HG03060 (cell line): Measurements from ENCODE around the gene SLAIN2.

ENCODE experiments used
- ATAC-seq: cut with Tn5 transposase; IDR thresholded peaks from one replicate; pipeline ENCODE4 v1.9.1; 2021; ENCODE audit warnings: low read depth, moderate number of reproducible peaks; ENCODE audit not compliant: unreplicated experiment

Gene SLAIN2

GRCh38 chr4:48368389-48368788 lies 27.1 kb downstream of the SLAIN2 start:
- ATAC-seq = no peak

- ATAC-seq = no peak
Measured at GRCh38 chr4:48369248-48369647, 27.9 kb downstream of the SLAIN2 start.

GRCh38 chr4:48369771-48370170 lies 28.4 kb downstream of the SLAIN2 start:
- ATAC-seq = no peak

GRCh38 chr4:48370260-48371134 lies 29.2 kb downstream of the SLAIN2 start:
- no peak for ATAC-seq

GRCh38 chr4:48372272-48372671 lies 30.9 kb downstream of the SLAIN2 start:
- ATAC-seq = no peak

- ATAC-seq = no peak
Measured at GRCh38 chr4:48375651-48376304, 34.4 kb downstream of the SLAIN2 start.

GRCh38 chr4:48379587-48380180 lies 38.4 kb downstream of the SLAIN2 start:
- no peak for ATAC-seq

GRCh38 chr4:48380583-48381167 lies 39.3 kb downstream of the SLAIN2 start:
- no peak for ATAC-seq

GRCh38 chr4:48388525-48389154 lies 47.3 kb downstream of the SLAIN2 start:
- no peak for ATAC-seq

- no peak for ATAC-seq
Measured at GRCh38 chr4:48396043-48396442, 54.7 kb downstream of the SLAIN2 start.

GRCh38 chr4:48400416-48400815 lies 59.1 kb downstream of the SLAIN2 start:
- no peak for ATAC-seq

GRCh38 chr4:48403358-48403757 lies 62.0 kb downstream of the SLAIN2 start:
- ATAC-seq = no peak

GRCh38 chr4:48403779-48404178 lies 62.5 kb downstream of the SLAIN2 start:
- ATAC-seq = no peak

GRCh38 chr4:48405924-48406323 lies 64.6 kb downstream of the SLAIN2 start:
- ATAC-seq = no peak

GRCh38 chr4:48409203-48409602 lies 67.9 kb downstream of the SLAIN2 start:
- no peak for ATAC-seq

GRCh38 chr4:48410812-48411211 lies 69.5 kb downstream of the SLAIN2 start:
- no peak for ATAC-seq

GRCh38 chr4:48420144-48420543 lies 78.8 kb downstream of the SLAIN2 start:
- ATAC-seq = no peak

GRCh38 chr4:48421101-48421500 lies 79.8 kb downstream of the SLAIN2 start:
- ATAC-seq = no peak

- no peak for ATAC-seq
Measured at GRCh38 chr4:48428926-48429325, 87.6 kb downstream of the SLAIN2 start.

- ATAC-seq = no peak
Measured at GRCh38 chr4:48429709-48430474, 88.6 kb downstream of the SLAIN2 start.
